Fibroblast of peridontal ligament (primary cell): ENCODE results near the gene LHX3.
"Not testable (repeated sequence)": the region's sequence is repeated elsewhere in the genome, so short reads cannot be mapped to it uniquely, and the experiment has no call there.

ENCODE experiments used
- DNase-seq: peaks from one replicate; pipeline ENCODE4 v3.0.0-alpha.2; 2010; ENCODE audit errors: extremely low read depth

Gene LHX3

DNA sequence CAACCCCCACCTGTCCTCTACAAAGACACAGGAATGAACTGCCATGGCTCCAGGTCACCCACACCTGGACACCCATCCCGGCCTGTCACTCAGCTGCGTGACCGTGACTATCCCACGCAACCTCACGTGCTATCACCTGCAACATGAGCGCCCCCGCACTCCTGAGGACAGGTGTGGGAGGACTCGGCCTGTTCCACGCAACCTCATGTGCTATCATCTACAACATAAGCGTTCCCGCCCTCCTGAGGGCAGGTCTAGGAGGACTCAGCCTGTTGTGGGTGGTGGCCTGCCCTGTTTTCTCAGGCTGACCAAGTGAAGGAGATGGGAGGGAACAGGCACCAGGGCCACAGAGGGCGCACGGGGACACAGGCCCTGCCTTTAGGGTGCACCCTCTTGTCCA, 36.6 kb upstream of the LHX3 start:
- DNase-seq = no peak

DNA sequence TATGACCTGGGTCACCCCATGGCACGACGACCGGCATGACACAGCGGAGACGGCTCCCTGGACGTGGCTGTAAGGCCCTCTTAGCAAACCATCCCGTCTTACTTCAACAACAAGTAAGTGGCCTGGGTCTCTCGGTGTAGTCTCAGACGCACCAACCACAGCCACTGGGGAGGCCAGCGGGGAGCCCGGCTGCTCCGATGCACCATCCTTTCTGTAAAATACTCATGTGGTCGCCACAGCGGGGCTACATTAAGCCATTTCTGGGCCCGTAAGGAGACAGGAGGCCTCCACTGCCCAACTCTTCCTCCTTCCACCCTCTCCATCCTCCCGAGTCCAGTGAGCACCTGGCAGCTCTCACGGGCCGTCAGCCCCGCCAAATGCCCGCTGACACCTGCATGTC, 36.0 kb upstream of the LHX3 start:
- no peak for DNase-seq

- no peak for DNase-seq
Observed at GRCh38 chr9:136239983-136240330, 35.0 kb upstream of the LHX3 start.

GRCh38 chr9:136239135-136239982, 34.4 kb upstream of the LHX3 start:
- DNase-seq = no peak

GRCh38 chr9:136238342-136238732, 33.4 kb upstream of the LHX3 start:
- no peak for DNase-seq

GRCh38 chr9:136237486-136238341, 32.8 kb upstream of the LHX3 start:
- no peak for DNase-seq

DNA sequence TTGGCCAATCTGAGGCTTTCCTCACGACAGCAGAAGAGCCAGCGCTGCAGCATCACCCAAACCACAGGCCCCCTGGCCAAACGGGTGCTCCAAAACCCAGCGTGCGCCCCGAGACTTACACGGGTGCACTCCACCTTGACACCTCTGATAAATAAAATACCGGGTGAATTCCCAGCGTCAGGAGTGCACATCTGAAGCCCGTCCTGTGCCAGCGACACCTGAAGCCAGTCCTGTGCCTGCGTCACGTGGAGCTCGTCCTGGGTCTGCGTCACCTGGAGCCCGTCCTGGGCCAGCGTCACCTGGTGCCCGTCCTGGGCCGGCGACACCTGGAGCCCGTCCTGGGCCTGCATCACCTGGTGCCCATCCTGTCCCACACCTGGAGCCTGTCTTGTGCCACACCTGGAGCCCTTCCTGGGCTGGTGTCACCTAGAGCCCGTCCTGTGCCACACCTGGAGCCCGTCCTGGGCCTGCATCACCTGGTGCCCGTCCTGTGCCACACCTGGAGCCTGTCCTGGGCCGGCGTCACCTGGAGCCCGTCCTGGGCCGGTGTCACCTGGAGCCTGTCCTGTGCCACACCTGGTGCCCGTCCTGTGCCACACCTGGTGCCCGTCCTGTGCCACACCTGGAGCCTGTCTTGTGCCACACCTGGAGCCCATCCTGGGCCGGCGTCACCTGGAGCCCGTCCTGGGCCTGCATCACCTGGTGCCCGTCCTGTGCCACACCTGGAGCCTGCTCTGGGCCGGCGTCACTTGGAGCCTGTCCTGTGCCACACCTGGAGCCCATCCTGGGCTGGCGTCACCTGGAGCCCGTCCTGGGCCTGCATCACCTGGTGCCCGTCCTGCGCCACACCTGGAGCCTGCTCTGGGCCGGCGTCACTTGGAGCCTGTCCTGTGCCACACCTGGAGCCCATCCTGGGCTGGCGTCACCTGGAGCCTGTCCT, 31.8 kb upstream of the LHX3 start:
- not testable (repeated sequence) for DNase-seq

DNA sequence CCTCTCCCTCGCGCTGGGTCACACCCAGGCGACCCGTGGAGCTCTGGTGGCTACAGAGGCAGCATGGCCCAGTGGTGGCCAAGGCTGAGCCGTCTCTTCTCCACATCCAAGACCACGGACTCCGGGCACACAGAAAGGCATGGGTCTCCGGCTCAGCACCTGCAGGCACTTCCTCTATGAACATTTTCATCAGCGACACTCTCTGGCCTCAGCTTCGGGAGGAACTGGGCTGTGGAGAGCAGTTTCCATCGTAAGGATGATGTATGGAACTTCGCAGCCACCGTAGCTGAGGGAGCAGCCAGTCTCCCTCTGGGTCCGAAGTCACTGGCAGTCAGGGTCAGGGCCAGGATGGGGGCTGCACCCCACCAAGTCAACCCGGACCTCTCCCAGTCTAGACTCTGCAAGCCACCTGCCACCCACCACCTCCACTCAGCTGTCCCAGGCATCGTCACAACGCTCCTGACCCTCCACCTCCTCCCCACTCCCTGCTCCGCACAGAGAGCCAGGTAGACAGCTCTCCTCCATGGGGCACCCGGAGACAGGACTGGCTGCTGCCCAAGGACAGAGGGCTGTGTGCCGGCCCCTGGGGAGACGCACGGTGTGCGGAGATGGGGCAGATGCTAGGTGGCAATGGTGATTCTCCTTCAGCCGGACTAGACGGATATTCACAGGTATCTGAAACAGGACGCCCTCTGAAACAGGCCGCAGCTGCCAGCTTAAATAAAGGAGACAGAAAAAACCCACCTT, 31.0 kb upstream of the LHX3 start:
- no peak for DNase-seq

DNA sequence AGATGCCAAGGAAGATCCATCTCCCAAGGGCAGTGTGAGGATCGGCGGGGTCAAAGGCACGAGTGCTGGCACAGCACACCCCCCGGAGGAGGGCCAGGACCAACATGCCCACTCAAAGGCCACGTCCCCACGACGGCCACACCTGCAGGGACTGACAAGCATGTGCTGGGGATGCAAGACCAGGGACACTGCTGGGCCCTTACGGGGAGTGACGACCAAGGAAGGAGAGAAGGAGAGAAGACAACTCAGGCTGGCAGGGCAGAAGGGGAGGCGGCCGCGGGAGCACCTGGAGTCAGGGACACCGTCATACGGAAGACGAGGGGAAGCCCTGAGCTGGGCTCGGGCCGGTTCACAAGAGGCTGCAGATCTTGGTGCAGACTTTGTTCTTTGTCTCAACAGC, 30.2 kb upstream of the LHX3 start:
- DNase-seq = no peak

DNA sequence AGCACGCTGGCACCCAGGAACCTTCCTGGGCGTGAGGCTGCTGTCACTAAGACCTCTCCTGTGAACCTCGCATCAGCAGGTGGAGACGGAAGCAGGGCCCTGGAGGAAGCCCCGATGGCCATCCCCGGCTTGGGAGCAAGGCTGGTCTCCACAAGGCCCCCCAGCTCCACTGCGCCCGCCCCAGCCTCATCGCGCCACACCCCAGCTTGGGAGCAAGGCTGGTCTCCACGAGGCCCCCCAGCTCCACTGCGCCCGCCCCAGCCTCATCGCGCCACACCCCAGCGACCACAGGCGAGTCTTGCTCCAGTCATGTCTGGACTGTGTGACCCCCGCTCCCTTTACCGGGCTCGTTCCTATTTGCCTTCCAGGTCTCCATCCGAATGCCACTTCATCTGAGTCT, 29.7 kb upstream of the LHX3 start:
- no peak for DNase-seq

DNA sequence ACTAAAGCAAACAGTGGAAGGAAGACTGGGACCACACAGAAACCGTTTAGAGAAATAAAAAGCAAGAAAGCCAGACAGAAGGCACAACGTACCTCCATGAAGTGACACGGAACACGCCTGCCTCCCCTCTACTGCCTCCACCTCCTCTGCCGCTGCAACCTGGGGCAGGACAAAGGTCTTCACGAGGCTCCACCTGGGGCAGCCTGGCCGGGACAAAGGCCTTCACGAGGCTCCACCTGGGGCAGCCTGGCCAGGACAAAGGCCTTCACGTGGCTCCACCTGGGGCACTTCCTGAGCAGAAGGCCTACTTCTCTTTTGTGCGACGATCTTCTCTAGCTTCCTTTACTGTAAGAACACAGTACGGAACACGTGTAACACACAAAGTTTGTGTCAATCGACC, 28.9 kb upstream of the LHX3 start:
- DNase-seq = no peak

DNA sequence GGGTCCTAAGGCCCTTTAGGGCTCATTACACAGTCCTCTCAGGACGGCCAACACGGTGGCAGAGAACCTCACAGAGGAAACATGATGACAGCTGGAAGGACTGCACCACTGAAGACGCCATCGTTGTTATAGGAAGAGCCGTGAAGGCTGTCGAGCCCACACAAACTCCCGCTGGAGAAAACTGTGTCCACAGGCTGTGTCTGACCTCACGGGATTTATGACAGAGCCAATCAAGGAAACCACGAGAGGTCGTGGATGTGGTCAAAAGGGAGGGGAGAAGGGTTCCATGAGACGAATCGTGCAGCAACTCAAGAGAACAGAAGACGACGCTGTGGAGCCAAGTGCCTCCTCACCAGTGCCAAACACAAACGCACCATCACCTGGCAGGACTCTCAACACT, 28.5 kb upstream of the LHX3 start:
- no peak for DNase-seq

DNA sequence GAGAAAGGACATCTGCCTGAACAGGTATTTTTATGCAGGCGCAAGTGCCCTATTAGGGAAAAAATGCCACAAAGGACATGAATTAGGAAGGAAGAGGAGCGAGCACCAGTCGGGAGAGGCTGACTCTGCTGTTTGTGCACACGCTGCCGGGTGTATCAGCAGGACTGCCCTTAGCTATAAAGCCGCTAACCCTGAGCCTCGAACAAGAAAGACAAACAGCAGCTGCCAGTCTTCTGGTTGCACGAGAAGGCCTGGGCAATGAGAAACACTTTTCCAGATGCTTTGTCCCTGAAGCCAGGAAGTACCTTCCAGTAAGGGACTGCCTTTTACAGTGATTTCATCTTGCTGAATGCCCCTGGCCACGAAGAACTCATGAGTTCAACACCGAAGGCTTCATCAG, 28.0 kb upstream of the LHX3 start:
- DNase-seq = no peak

DNA sequence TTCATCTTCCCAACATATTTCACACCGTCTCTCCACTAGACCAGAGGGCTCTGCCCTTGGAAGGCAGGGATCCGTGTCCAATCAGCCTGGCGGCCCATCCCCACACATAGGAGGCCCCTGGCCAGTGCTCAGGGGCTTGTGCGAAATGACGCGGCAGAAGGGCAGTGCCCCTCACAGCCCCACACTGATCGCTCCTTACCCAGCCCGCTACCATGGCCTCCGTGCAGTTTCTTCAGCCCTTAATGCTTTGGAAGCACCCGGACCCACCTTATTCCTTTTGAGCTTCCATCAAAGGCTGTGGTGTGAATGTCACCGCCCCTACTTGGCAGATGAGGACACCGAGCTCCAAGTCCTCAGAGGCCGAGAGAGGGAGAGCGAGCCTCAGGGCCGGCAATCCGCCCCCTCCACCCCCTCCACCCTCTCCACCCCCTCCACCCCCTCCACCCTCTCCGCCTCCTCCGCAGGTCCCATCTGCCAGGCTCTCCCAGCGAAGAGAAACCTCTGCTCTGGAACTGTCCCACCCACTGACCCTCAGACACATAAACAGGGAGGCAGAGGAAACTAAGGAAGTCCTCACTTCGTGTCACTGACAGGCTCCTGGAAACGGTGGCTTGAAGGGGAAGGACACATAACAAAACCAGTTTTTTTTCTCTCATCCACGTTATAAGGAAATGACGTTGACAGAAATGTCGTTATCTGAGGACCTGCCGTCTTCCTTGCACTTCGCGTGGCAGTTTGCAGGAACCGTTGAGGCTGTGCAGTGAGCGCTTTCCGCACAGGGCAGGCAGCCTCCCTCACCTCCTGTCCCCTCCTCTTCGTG, 26.8 kb upstream of the LHX3 start:
- DNase-seq = no peak

GRCh38 chr9:136230773-136231172, 25.8 kb upstream of the LHX3 start:
- no peak for DNase-seq

DNA sequence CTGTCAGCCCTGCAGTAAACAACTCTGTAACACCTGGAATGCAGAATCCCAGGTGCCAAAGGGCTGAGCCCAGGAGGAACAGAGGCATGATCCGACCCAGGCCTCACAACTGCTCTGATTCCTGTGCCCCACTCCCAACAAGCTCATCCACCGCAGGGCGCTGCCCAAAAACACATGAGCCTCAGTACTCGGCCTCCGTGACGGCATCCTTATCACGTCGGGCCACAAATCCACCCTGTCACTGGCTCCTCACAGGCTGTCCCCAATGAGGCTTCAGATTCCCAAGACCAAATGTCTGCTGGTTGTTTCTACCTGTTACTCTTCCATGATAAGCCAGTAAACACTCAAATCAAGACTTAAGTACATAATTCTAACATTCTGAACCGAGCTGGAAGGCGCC, 25.4 kb upstream of the LHX3 start:
- no peak for DNase-seq

DNA sequence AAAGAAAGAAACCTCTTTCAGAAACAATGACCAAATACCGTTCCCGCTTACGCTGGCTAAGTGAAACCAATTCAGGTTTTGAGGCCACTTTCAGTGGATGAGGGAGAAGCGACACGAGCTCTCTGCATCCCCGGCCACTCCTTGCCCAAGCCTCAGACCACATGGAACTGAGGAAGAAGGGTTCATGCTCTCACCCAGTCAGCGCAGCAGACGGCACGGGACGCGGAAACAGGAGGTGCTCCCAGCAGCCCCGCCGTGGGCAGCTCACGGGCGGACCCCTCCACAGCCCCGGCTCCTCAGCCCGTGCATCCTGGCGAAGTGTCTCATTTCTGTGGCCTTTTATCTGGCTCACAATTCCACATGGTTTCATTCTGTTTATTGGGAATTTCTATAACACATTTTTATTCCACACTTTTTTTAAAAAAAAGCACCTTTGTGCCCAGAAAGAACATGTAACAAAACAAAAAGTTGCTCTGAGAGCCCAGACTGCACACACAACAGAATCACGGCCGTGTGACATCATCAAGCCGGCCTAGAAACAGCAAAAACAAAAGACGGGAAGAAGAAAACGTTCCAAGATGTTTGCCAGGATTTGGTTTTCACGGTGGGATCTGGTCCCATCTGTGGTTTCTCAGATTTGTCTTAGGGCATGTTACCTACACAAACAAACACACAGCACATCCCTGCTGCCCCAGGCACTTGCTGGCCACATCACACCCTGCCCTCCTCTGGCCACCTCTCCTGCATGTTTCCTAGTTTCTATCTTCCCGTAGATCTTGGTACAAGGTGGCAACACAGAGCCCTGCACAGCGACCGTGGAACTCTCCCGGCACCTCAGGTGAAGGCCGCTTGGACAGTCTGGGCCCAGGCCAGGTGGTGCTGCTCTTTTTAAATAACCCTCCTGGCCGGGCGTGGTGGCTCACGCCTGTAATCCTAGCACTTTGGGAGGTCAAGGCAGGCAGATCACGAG, 24.5 kb upstream of the LHX3 start:
- DNase-seq = peak; percentile 50

DNA sequence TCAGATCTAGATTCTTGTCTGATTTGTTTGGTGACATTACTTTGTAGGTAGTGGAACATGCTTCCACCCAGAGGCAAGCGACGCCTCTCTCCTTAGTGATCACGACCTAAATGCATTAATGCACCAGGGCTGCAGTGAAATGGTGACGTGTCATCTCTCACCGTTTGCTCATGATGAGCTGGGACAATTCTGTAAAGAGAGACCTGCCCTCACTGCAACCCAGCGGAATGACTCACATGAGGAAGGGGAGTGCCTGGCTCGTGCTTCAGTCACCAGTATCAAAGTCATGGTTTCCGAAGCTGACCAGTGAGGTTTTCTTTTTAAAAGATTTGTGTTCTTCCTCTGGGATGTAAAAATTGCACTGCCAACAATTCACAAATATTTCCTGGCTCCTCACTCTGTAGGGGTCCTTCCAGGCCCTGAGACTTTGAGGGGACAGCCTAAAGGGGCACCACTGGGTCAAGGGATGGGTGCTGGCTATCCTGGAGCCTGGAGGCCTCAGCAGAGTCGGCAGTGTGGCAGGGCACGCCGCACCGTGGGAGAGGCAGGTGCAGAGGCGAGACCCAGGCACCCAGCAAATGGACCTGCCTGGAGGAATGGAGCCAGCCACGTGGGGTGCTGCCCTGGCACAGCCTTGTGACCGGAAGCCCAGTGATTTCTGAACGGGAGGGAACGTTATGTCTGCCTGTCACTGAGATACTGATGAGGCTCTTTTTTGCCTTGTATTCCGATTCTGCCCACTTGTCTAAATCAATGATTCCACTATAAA, 23.4 kb upstream of the LHX3 start:
- DNase-seq = peak; percentile 41
